Osteoblast (primary cell): ENCODE data around the gene GAPVD1. TPM values are rescaled to one million over a fixed set of nuclear protein-coding genes. Genes with fewer than 3 reads are reported as not detected.

Experiments
- DNase-seq: peaks from one replicate; pipeline ENCODE4 v3.0.0; 2011; ENCODE audit warnings: low spot score, mixed read lengths; ENCODE audit not compliant: insufficient read length; ENCODE audit errors: missing footprints
- H2AFZ ChIP-seq: 2 replicates; pipeline ENCODE4 v1.6.0; 2011; ENCODE audit warnings: mild to moderate bottlenecking, low read length
- H3K27ac ChIP-seq: 2 replicates; pipeline ENCODE4 v1.5.1; 2011; ENCODE audit warnings: mild to moderate bottlenecking, low read depth, low read length, moderate library complexity
- H3K27me3 ChIP-seq: 2 replicates; pipeline ENCODE4 v1.6.0; 2012; ENCODE audit warnings: mild to moderate bottlenecking, control low read depth, inconsistent platforms, low read length, moderate library complexity; ENCODE audit not compliant: insufficient read depth
- H3K36me3 ChIP-seq: 2 replicates; pipeline ENCODE4 v1.5.1; 2011; ENCODE audit warnings: mild to moderate bottlenecking, low read length, control low read depth, moderate library complexity; ENCODE audit not compliant: insufficient read depth
- H3K4me1 ChIP-seq: 2 replicates; pipeline ENCODE4 v1.5.1; 2011; ENCODE audit warnings: mild to moderate bottlenecking, low read length, control low read depth, moderate library complexity; ENCODE audit not compliant: insufficient read depth
- H3K4me2 ChIP-seq: 2 replicates; pipeline ENCODE4 v1.6.0; 2011; ENCODE audit warnings: mild to moderate bottlenecking, low read length; ENCODE audit not compliant: insufficient read depth
- H3K4me3 ChIP-seq: fragments of 200-600 bp; sonication (generic); 3 replicates; pipeline ENCODE4 v1.5.1; 2012; ENCODE audit warnings: mild to moderate bottlenecking, low read length, inconsistent platforms; ENCODE audit not compliant: insufficient read depth
- H3K79me2 ChIP-seq: 2 replicates; pipeline ENCODE4 v1.6.0; 2012; ENCODE audit warnings: mild to moderate bottlenecking, low read length, control low read depth, inconsistent platforms; ENCODE audit not compliant: insufficient read depth
- H3K9me3 ChIP-seq: 2 replicates; pipeline ENCODE4 v1.5.1; 2011; ENCODE audit warnings: low read depth, low read length, control low read depth
- H4K20me1 ChIP-seq: 2 replicates; pipeline ENCODE4 v1.6.0; 2012; ENCODE audit warnings: mild to moderate bottlenecking, low read length, control low read depth; ENCODE audit not compliant: insufficient read depth
- total RNA-seq: library from RNA; depleted of rRNA; stranded (reverse); fragments of >200 nt; gene quantifications from 2 replicates; pipeline ENCODE4 v1.2.3, GENCODE V29; 2012
- TF ChIP-seq, protein P1 (sequence below): IDR thresholded peaks from 2 replicates; pipeline ENCODE4 v1.5.1; 2011; ENCODE audit warnings: mild to moderate bottlenecking, low read depth, low read length, moderate library complexity; ENCODE audit errors: extremely low read depth

The GAPVD1 gene
- total RNA-seq, 1 donor: 80.3 TPM

DNA sequence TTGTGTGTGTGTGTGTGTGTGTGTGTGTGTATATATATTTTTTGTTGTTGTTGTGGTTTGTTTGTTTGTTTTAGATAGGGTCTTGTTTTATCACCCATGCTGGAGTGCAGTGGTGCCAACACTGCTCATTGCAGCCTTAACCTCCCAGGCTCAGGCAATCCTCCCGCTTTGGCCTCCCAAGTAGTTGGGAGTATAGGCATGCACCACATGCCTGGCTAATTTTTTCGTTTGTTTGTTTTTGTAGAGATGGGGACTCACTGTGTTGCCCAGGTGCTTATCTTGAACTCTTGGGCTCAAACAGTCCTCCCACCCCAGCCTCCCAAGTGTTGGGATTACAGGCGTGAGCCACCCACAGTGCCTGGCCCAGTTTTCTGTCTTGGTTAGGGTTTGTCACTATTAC is 77.3 kb downstream of the GAPVD1 start:
- Histone ChIP-seq H3K4me2 (no peak overlapping the region), H3K36me3 (peaks cover 47% of the 10 kb centered on the region), H3K9me3 (no peaks in the 10 kb centered on the region), H3K79me2 (no peaks in the 10 kb centered on the region), H3K27me3 (no peaks in the 10 kb centered on the region), H3K4me1 (peaks cover 8% of the 10 kb centered on the region), H3K27ac (no peak overlapping the region), H3K4me3 (no peak overlapping the region), H4K20me1 (no peaks in the 10 kb centered on the region), H2AFZ (no peak overlapping the region)
- TF ChIP-seq, protein P1, sequence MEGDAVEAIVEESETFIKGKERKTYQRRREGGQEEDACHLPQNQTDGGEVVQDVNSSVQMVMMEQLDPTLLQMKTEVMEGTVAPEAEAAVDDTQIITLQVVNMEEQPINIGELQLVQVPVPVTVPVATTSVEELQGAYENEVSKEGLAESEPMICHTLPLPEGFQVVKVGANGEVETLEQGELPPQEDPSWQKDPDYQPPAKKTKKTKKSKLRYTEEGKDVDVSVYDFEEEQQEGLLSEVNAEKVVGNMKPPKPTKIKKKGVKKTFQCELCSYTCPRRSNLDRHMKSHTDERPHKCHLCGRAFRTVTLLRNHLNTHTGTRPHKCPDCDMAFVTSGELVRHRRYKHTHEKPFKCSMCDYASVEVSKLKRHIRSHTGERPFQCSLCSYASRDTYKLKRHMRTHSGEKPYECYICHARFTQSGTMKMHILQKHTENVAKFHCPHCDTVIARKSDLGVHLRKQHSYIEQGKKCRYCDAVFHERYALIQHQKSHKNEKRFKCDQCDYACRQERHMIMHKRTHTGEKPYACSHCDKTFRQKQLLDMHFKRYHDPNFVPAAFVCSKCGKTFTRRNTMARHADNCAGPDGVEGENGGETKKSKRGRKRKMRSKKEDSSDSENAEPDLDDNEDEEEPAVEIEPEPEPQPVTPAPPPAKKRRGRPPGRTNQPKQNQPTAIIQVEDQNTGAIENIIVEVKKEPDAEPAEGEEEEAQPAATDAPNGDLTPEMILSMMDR: no peak
- no peak for DNase-seq

GRCh38 chr9:125341566-125341965 is 79.9 kb downstream of the GAPVD1 start:
- H3K27ac ChIP-seq: no peak overlapping the region
- TF ChIP-seq, protein P1: no peak
- no peak overlapping the region for H3K4me3 ChIP-seq
- DNase-seq: no peak
- no peaks in the 10 kb centered on the region for H3K9me3 ChIP-seq
- no peaks in the 10 kb centered on the region for H3K27me3 ChIP-seq
- H4K20me1 ChIP-seq: no peaks in the 10 kb centered on the region
- H3K4me2 ChIP-seq: no peak overlapping the region
- no peak overlapping the region for H2AFZ ChIP-seq
- peaks cover 46% of the 10 kb centered on the region for H3K36me3 ChIP-seq
- H3K4me1 ChIP-seq: peaks cover 9% of the 10 kb centered on the region
- H3K79me2 ChIP-seq: no peaks in the 10 kb centered on the region

- no peak overlapping the region for H3K4me2 ChIP-seq
- no peaks in the 10 kb centered on the region for H3K27me3 ChIP-seq
- H4K20me1 ChIP-seq: no peaks in the 10 kb centered on the region
- H3K36me3 ChIP-seq: peaks cover 53% of the 10 kb centered on the region
- no peaks in the 10 kb centered on the region for H3K9me3 ChIP-seq
- no peak overlapping the region for H3K27ac ChIP-seq
- H3K4me3 ChIP-seq: no peak overlapping the region
- peak; percentile 13 for DNase-seq
- peaks cover 9% of the 10 kb centered on the region for H3K4me1 ChIP-seq
- H3K79me2 ChIP-seq: no peaks in the 10 kb centered on the region
- H2AFZ ChIP-seq: no peak overlapping the region
- TF ChIP-seq, protein P1: no peak
Observed at GRCh38 chr9:125343518-125344275, 82.1 kb downstream of the GAPVD1 start.

GRCh38 chr9:125346080-125346732 is 84.6 kb downstream of the GAPVD1 start:
- Histone ChIP-seq H3K27ac (no peak overlapping the region), H3K27me3 (no peaks in the 10 kb centered on the region), H4K20me1 (no peaks in the 10 kb centered on the region), H2AFZ (no peak overlapping the region), H3K4me1 (peaks cover 9% of the 10 kb centered on the region), H3K36me3 (peaks cover 60% of the 10 kb centered on the region), H3K79me2 (no peaks in the 10 kb centered on the region), H3K9me3 (no peaks in the 10 kb centered on the region), H3K4me3 (no peak overlapping the region), H3K4me2 (no peak overlapping the region)
- TF ChIP-seq, protein P1: no peak
- no peak for DNase-seq
